Motor neuron (in vitro differentiated cells): ENCODE data around the gene ARID5B. TPM values are rescaled to one million over a fixed set of nuclear protein-coding genes. Genes with fewer than 3 reads are reported as not detected.

Experiments used
- ATAC-seq, 8 experiments: fragments of 200-7000 bp; cut with Tn5 transposase; replicated peaks in 6 of 8; 2 replicates each; pipeline ENCODE4 v1.8.0; 2021; ENCODE audit warnings: mild to moderate bottlenecking in 8 of 8, moderate library complexity in 8 of 8
- H3K27ac ChIP-seq, 2 donors: fragments of 250-450 bp; sonication (Bioruptor Pico); 2 replicates each; pipeline ENCODE4 v1.9.0; 2021; ENCODE audit warnings: antibody characterized with exemption in 2 of 2, mild to moderate bottlenecking in 2 of 2, moderate library complexity in 1 of 2
- H3K4me1 ChIP-seq, 2 donors: fragments of 250-450 bp; sonication (Bioruptor Pico); replicated peaks in 1 of 2; 2 replicates each; pipeline ENCODE4 v1.6.1; 2021; ENCODE audit warnings: antibody characterized with exemption in 2 of 2, mild to moderate bottlenecking in 2 of 2, moderate library complexity in 1 of 2
- H3K4me3 ChIP-seq, 5 donors: fragments of 250-450 bp; sonication (Bioruptor Pico); 2 replicates each; pipeline ENCODE4 v1.9.0; 2021; ENCODE audit warnings: antibody characterized with exemption in 5 of 5, mild to moderate bottlenecking in 5 of 5, moderate library complexity in 4 of 5
- WGBS, 10 experiments: fragments of 450-650 bp; shearing (Covaris generic); methylation state at CpG; one replicate each; pipeline ENCODE4 v1.0.0; 2022; 5-methylcytosine and 5-hydroxymethylcytosine counted together
- in situ Hi-C, 9 experiments: fragments of 400-800 bp; cut with MboI; loops; one replicate each; pipeline ENCODE4 v1.15.0; 2021; ENCODE audit warnings: low sequenced_read_pairs in 9 of 9, low pct_unique_long_range_greater_than_20kb in 2 of 9; ENCODE audit not compliant: unreplicated experiment in 9 of 9
- total RNA-seq, 8 experiments: library from RNA; unstranded; fragments of 300-600 nt; gene quantifications; 2 replicates each; pipeline versions ENCODE4 v1.2.3 to v1.2.4, GENCODE V29; 2022

The ARID5B gene
- total RNA-seq, 8 experiments from 2014 or later: 5.7 to 53.4 (median 14.7) TPM

GRCh38 chr10:62037166-62037831 lies 135.8 kb downstream of the ARID5B start:
- ATAC-seq: peak in 3 of 8 experiments; percentile 27 to 45 (median 43)
- 36 to 80% (median 58%) methylated on average over 1 to 8 of the region's 8 CpGs for WGBS, 10 experiments
- in situ Hi-C loops: loop anchor here in 4 of 9 experiments (25.0 kb wide), 3 partner anchors 125 to 225 kb away; partner anchors contain the start of genes ARID5B (in 1 of the 4) and RTKN2 (in 1 of the 4)
- Histone ChIP-seq H3K4me3 (no peak overlapping the region), H3K4me1 (peaks cover 15 to 33% of the 10 kb centered on the region in 2 donors), H3K27ac (peak overlapping the region in 1 of 2 donors; percentile 65)

GRCh38 chr10:62037890-62038608 lies 136.6 kb downstream of the ARID5B start:
- H3K4me3 ChIP-seq: no peak overlapping the region
- in situ Hi-C loops: loop anchor here in 4 of 9 experiments (25.0 kb wide), 3 partner anchors 126 to 224 kb away; partner anchors contain the start of genes ARID5B (in 1 of the 4) and RTKN2 (in 1 of the 4)
- peak in 1 of 8 experiments; percentile 4 for ATAC-seq
- peak overlapping the region in 1 of 2 donors; percentile 65 for H3K27ac ChIP-seq
- peaks cover 18 to 37% of the 10 kb centered on the region in 2 donors for H3K4me1 ChIP-seq

GRCh38 chr10:62038609-62039190 lies 137.2 kb downstream of the ARID5B start:
- Histone ChIP-seq H3K27ac (no peak overlapping the region), H3K4me3 (no peak overlapping the region), H3K4me1 (peaks cover 25 to 43% of the 10 kb centered on the region in 2 donors)
- peak; percentile 20 to 63 (median 50) for ATAC-seq
- in situ Hi-C loops: loop anchor here in 4 of 9 experiments (25.0 kb wide), 3 partner anchors 126 to 224 kb away; partner anchors contain the start of genes ARID5B (in 1 of the 4) and RTKN2 (in 1 of the 4)
- 0 to 12% (median 5%) methylated on average over 3 to 9 of the region's 9 CpGs; no CpG with 5 or more reads in 2 of the 10 experiments for WGBS, 10 experiments

GRCh38 chr10:62039954-62040353 lies 138.5 kb downstream of the ARID5B start:
- 91 to 100% (median 100%) methylated on average over 1 of the region's 1 CpG; no CpG with 5 or more reads in 5 of the 10 experiments for WGBS, 10 experiments
- in situ Hi-C loops: loop anchor here in 4 of 9 experiments (25.0 kb wide), 3 partner anchors 128 to 222 kb away; partner anchors contain the start of genes ARID5B (in 1 of the 4) and RTKN2 (in 1 of the 4)
- Histone ChIP-seq H3K4me1 (peaks cover 28 to 34% of the 10 kb centered on the region in 2 donors), H3K27ac (no peak overlapping the region), H3K4me3 (no peak overlapping the region)
- no peak for ATAC-seq

- Histone ChIP-seq H3K4me1 (peaks cover 33 to 39% of the 10 kb centered on the region in 2 donors), H3K27ac (no peak overlapping the region), H3K4me3 (no peak overlapping the region)
- WGBS, 10 experiments: 0 to 95% (median 63%) methylated on average over 1 to 4 of the region's 4 CpGs; no CpG with 5 or more reads in 2 of the 10 experiments
- in situ Hi-C loops: loop anchor here in 4 of 9 experiments (25.0 kb wide), 3 partner anchors 129 to 221 kb away; partner anchors contain the start of genes ARID5B (in 1 of the 4) and RTKN2 (in 1 of the 4)
- ATAC-seq: no peak
These were observed 139.4 kb downstream of the ARID5B start for GRCh38 chr10:62040881-62041280.

GRCh38 chr10:62043421-62044021 lies 142.0 kb downstream of the ARID5B start:
- peak; percentile 43 to 89 (median 63) for ATAC-seq
- in situ Hi-C loops: loop anchor here in 4 of 9 experiments (25.0 kb wide), 3 partner anchors 131 to 219 kb away; partner anchors contain the start of genes ARID5B (in 1 of the 4) and RTKN2 (in 1 of the 4)
- Histone ChIP-seq H3K4me3 (no peak overlapping the region), H3K4me1 (peaks cover 42 to 54% of the 10 kb centered on the region in 2 donors), H3K27ac (no peak overlapping the region)
- 5 to 60% (median 45%) methylated on average over 2 to 4 of the region's 4 CpGs for WGBS, 10 experiments

- H3K4me1 ChIP-seq: peaks cover 40 to 56% of the 10 kb centered on the region in 2 donors
- no peak overlapping the region for H3K27ac ChIP-seq
- WGBS, 10 experiments: 44 to 100% (median 94%) methylated on average over 1 to 5 of the region's 5 CpGs; no CpG with 5 or more reads in 1 of the 10 experiments
- in situ Hi-C loops: loop anchor here in 4 of 9 experiments (25.0 kb wide), 3 partner anchors 132 to 218 kb away; partner anchors contain the start of genes ARID5B (in 1 of the 4) and RTKN2 (in 1 of the 4)
- no peak for ATAC-seq
- no peak overlapping the region for H3K4me3 ChIP-seq
These were observed 143.1 kb downstream of the ARID5B start for GRCh38 chr10:62044566-62044965.

GRCh38 chr10:62045765-62046521 lies 144.4 kb downstream of the ARID5B start:
- H3K27ac ChIP-seq: no peak overlapping the region
- ATAC-seq: no peak

GRCh38 chr10:62046522-62047227 lies 145.2 kb downstream of the ARID5B start:
- no peak for ATAC-seq
- Histone ChIP-seq H3K27ac (no peak overlapping the region), H3K4me1 (peaks cover 46 to 70% of the 10 kb centered on the region in 2 donors), H3K4me3 (no peak overlapping the region)
- in situ Hi-C loops: loop anchor here in 4 of 9 experiments (25.0 kb wide), 3 partner anchors 134 to 216 kb away; partner anchors contain the start of genes ARID5B (in 1 of the 4) and RTKN2 (in 1 of the 4)
- 42 to 95% (median 60%) methylated on average over 1 to 3 of the region's 4 CpGs; no CpG with 5 or more reads in 5 of the 10 experiments for WGBS, 10 experiments

More at GRCh38 chr10:62045765-62046521, 144.4 kb downstream of the ARID5B start:
- Histone ChIP-seq H3K4me3 (no peak overlapping the region), H3K4me1 (peaks cover 43 to 65% of the 10 kb centered on the region in 2 donors)
- in situ Hi-C loops: loop anchor here in 4 of 9 experiments (25.0 kb wide), 3 partner anchors 134 to 216 kb away; partner anchors contain the start of genes ARID5B (in 1 of the 4) and RTKN2 (in 1 of the 4)
- WGBS, 10 experiments: 16 to 63% (median 39%) methylated on average over 2 to 12 of the region's 12 CpGs

- WGBS, 10 experiments: 25 to 100% (median 81%) methylated on average over 1 to 3 of the region's 3 CpGs; no CpG with 5 or more reads in 1 of the 10 experiments
- Histone ChIP-seq H3K4me1 (peaks cover 47 to 76% of the 10 kb centered on the region in 2 donors), H3K4me3 (no peak overlapping the region), H3K27ac (no peak overlapping the region)
- ATAC-seq: no peak
- in situ Hi-C loops: loop anchor here in 4 of 9 experiments (25.0 kb wide), 3 partner anchors 135 to 215 kb away; partner anchors contain the start of genes ARID5B (in 1 of the 4) and RTKN2 (in 1 of the 4)
These were observed 145.9 kb downstream of the ARID5B start for GRCh38 chr10:62047228-62047892.
